Left renal cortex interstitium (tissue), 4 donors: Measurements from ENCODE around the gene YAE1. TPM values are rescaled to one million over a fixed set of nuclear protein-coding genes. Genes with fewer than 3 reads are reported as not detected.

Experiments
- DNase-seq, 4 donors: peaks; one replicate each; pipeline ENCODE4 v3.0.0-alpha.2; 2013; ENCODE audit warnings: low read depth in 4 of 4, low spot score in 2 of 4, missing footprints in 1 of 4
- polyA plus RNA-seq, 4 donors: library from polyadenylated mRNA; unstranded; fragments of 120-200 nt; gene quantifications; one replicate each; pipeline ENCODE4 v1.2.1, GENCODE V29; 2013; ENCODE audit not compliant: insufficient read length in 4 of 4

The YAE1 gene
- polyA plus RNA-seq, 4 donors, result 35.1 to 54.2 (median 47.1) TPM

- no peak for DNase-seq
Measured at GRCh38 chr7:39554583-39555165, 11.5 kb upstream of the YAE1 start.

GRCh38 chr7:39557222-39557621 is 9.0 kb upstream of the YAE1 start:
- no peak for DNase-seq

- no peak for DNase-seq
Measured at GRCh38 chr7:39557911-39558310, 8.3 kb upstream of the YAE1 start.

GRCh38 chr7:39560408-39560807 is 5.8 kb upstream of the YAE1 start:
- no peak for DNase-seq

- no peak for DNase-seq
Measured at GRCh38 chr7:39560997-39561396, 5.2 kb upstream of the YAE1 start.

- DNase-seq, result no peak
Measured at GRCh38 chr7:39565538-39565937, 666 bp upstream of the YAE1 start.

- DNase-seq, result no peak
Measured at GRCh38 chr7:39567294-39567693, 1.1 kb downstream of the YAE1 start.

- DNase-seq, result no peak
Measured at GRCh38 chr7:39574673-39575349, 8.6 kb downstream of the YAE1 start.

GRCh38 chr7:39577229-39577874 is 11.1 kb downstream of the YAE1 start:
- no peak for DNase-seq

- peak; percentile 71 to 90 (median 74) for DNase-seq
Measured at GRCh38 chr7:39580149-39580874, 14.1 kb downstream of the YAE1 start.

- no peak for DNase-seq
Measured at GRCh38 chr7:39582536-39582935, 16.3 kb downstream of the YAE1 start.

- no peak for DNase-seq
Measured at GRCh38 chr7:39583539-39583938, 17.3 kb downstream of the YAE1 start.

- DNase-seq, result no peak
Measured at GRCh38 chr7:39587393-39587792, 21.2 kb downstream of the YAE1 start.

- no peak for DNase-seq
Measured at GRCh38 chr7:39588416-39588815, 22.2 kb downstream of the YAE1 start.

GRCh38 chr7:39589323-39590111 is 23.3 kb downstream of the YAE1 start:
- no peak for DNase-seq

GRCh38 chr7:39592586-39592985 is 26.4 kb downstream of the YAE1 start:
- no peak for DNase-seq

GRCh38 chr7:39594988-39595620 is 28.9 kb downstream of the YAE1 start:
- DNase-seq, result no peak

- DNase-seq, result no peak
Measured at GRCh38 chr7:39602351-39602750, 36.1 kb downstream of the YAE1 start.

- DNase-seq, result no peak
Measured at GRCh38 chr7:39603924-39604323, 37.7 kb downstream of the YAE1 start.

GRCh38 chr7:39605087-39605486 is 38.9 kb downstream of the YAE1 start:
- DNase-seq, result no peak
